Smooth muscle cell (in vitro differentiated cells): ENCODE data around the gene WSCD1. TPM values are rescaled to one million over a fixed set of nuclear protein-coding genes. Genes with fewer than 3 reads are reported as not detected.

ENCODE experiments used
- DNase-seq: peaks from one replicate; lab custom pipeline; 2025; ENCODE audit not compliant: unreplicated experiment; lab: John Stamatoyannopoulos, UW
- H2AFZ ChIP-seq: fragments of 200-600 bp; sonication (generic); 2 replicates; pipeline ENCODE4 v1.6.0; 2016; ENCODE audit warnings: antibody characterized with exemption, low read depth, mild to moderate bottlenecking
- H3F3A ChIP-seq: fragments of 200-600 bp; sonication (generic); 2 replicates; pipeline ENCODE4 v1.6.0; 2017; ENCODE audit warnings: antibody characterized with exemption, low read depth
- H3K27ac ChIP-seq: fragments of 200-600 bp; sonication (generic); 2 replicates; pipeline ENCODE4 v1.5.1; 2016; ENCODE audit warnings: low read depth, mild to moderate bottlenecking
- H3K27me3 ChIP-seq: fragments of 200-600 bp; sonication (generic); 2 replicates; pipeline ENCODE4 v1.6.1; 2016; ENCODE audit warnings: low read depth, mild to moderate bottlenecking
- H3K36me3 ChIP-seq: fragments of 200-600 bp; sonication (generic); 2 replicates; pipeline ENCODE4 v1.5.1; 2016; ENCODE audit warnings: low read depth
- H3K4me1 ChIP-seq: fragments of 200-600 bp; sonication (generic); 2 replicates; pipeline ENCODE4 v1.5.1; 2016; ENCODE audit warnings: low read depth
- H3K4me2 ChIP-seq: fragments of 200-600 bp; sonication (generic); 2 replicates; pipeline ENCODE4 v1.6.0; 2016; ENCODE audit warnings: mild to moderate bottlenecking
- H3K4me3 ChIP-seq: fragments of 200-600 bp; sonication (generic); 2 replicates; pipeline ENCODE4 v1.5.1; 2016; ENCODE audit warnings: mild to moderate bottlenecking
- H3K79me2 ChIP-seq: fragments of 200-600 bp; sonication (generic); 2 replicates; pipeline ENCODE4 v1.6.0; 2016; ENCODE audit warnings: low read depth, mild to moderate bottlenecking
- H3K9ac ChIP-seq: fragments of 200-600 bp; sonication (generic); 2 replicates; pipeline ENCODE4 v1.6.0; 2016; ENCODE audit warnings: low read depth
- H3K9me3 ChIP-seq: fragments of 200-600 bp; sonication (generic); replicated peaks from 2 replicates; pipeline ENCODE4 v1.5.1; 2016; ENCODE audit warnings: low read depth
- H4K20me1 ChIP-seq: fragments of 200-600 bp; sonication (generic); 2 replicates; pipeline ENCODE4 v1.6.0; 2016; ENCODE audit warnings: low read depth
- CTCF ChIP-seq: fragments of 200-600 bp; sonication (generic); IDR thresholded peaks from 2 replicates; pipeline ENCODE4 v1.5.1; 2017; ENCODE audit warnings: borderline replicate concordance, mild to moderate bottlenecking, antibody characterized with exemption; ENCODE audit not compliant: insufficient read depth, poor library complexity, severe bottlenecking
- WGBS: methylation state at CpG from one replicate; pipeline ENCODE4 v1.1.7; 2016; ENCODE audit warnings: low lambda C conversion rate; 5-methylcytosine and 5-hydroxymethylcytosine counted together
- polyA plus RNA-seq: library from polyadenylated mRNA; unstranded; fragments of >200 nt; fragmentation: Nextera tagmentation; extraction: Ambion mirVana; gene quantifications from 2 replicates; pipeline ENCODE4 v1.2.1, GENCODE V29; 2016
- total RNA-seq: library from RNA; depleted of rRNA; stranded (reverse); fragments of >200 nt; gene quantifications from 2 replicates; pipeline ENCODE4 v1.2.3, GENCODE V29; 2014

WSCD1 gene
- total and polyA plus RNA-seq, 2 experiments from 2014 or later = 0.18 TPM

- no peak for DNase-seq
- no peaks in the 10 kb centered on the region for H3K36me3 ChIP-seq
- H3K9ac ChIP-seq = no peak overlapping the region
- no peaks in the 10 kb centered on the region for H3K79me2 ChIP-seq
- 85% methylated on average over 2 of the region's 2 CpGs for WGBS
- H3K4me2 ChIP-seq = no peak overlapping the region
- H3K27me3 ChIP-seq = peaks cover 7% of the 10 kb centered on the region
- H3K4me3 ChIP-seq = no peak overlapping the region
- no peaks in the 10 kb centered on the region for H3K9me3 ChIP-seq
- TF ChIP-seq CTCF = no peak
- H2AFZ ChIP-seq = no peak overlapping the region
- no peaks in the 10 kb centered on the region for H4K20me1 ChIP-seq
- H3F3A ChIP-seq = no peaks in the 10 kb centered on the region
- no peak overlapping the region for H3K27ac ChIP-seq
- peaks cover 29% of the 10 kb centered on the region for H3K4me1 ChIP-seq
Measured at GRCh38 chr17:6079960-6080359, 9.8 kb downstream of the WSCD1 start.

- Histone ChIP-seq H3K79me2 (no peaks in the 10 kb centered on the region), H3K27me3 (no peaks in the 10 kb centered on the region), H3F3A (no peaks in the 10 kb centered on the region), H2AFZ (no peak overlapping the region), H3K9me3 (no peaks in the 10 kb centered on the region), H3K4me3 (no peak overlapping the region), H3K4me2 (no peak overlapping the region), H4K20me1 (no peaks in the 10 kb centered on the region), H3K4me1 (peaks cover 29% of the 10 kb centered on the region), H3K27ac (no peak overlapping the region), H3K36me3 (no peaks in the 10 kb centered on the region), H3K9ac (no peak overlapping the region)
- WGBS = 97% methylated on average over 35 of the region's 35 CpGs
- no peak for DNase-seq
- no peak for TF ChIP-seq CTCF
Measured at GRCh38 chr17:6080711-6081430, 10.7 kb downstream of the WSCD1 start.

GRCh38 chr17:6082335-6082734, 12.2 kb downstream of the WSCD1 start:
- no peak for TF ChIP-seq CTCF
- no peak for DNase-seq
- no peaks in the 10 kb centered on the region for H3K36me3 ChIP-seq
- no peak overlapping the region for H3K9ac ChIP-seq
- no peak overlapping the region for H2AFZ ChIP-seq
- no peaks in the 10 kb centered on the region for H3F3A ChIP-seq
- H3K27me3 ChIP-seq = no peaks in the 10 kb centered on the region
- H3K4me1 ChIP-seq = peaks cover 28% of the 10 kb centered on the region
- 84% methylated on average over 8 of the region's 8 CpGs for WGBS
- H3K9me3 ChIP-seq = no peaks in the 10 kb centered on the region
- no peak overlapping the region for H3K27ac ChIP-seq
- no peaks in the 10 kb centered on the region for H3K79me2 ChIP-seq
- H4K20me1 ChIP-seq = no peaks in the 10 kb centered on the region
- no peak overlapping the region for H3K4me3 ChIP-seq
- H3K4me2 ChIP-seq = no peak overlapping the region
